Measurements from ENCODE around the gene USP47.
A peak's percentile ranks its signal among the peaks of the same experiment; 100 is the strongest.

USP47 gene

GRCh38 chr11:11806586-11806985 is 35.2 kb upstream of the USP47 start:
- no peaks in the 10 kb centered on the region for H3K36me3 Mint-ChIP-seq (ENCODE audit: low read depth)
- H3K9me3 Mint-ChIP-seq = peaks cover 6% of the 10 kb centered on the region
- TF ChIP-seq CTCF (IDR thresholded peaks at IDR 0.05; ENCODE audit: unreplicated experiment in 3 of 3) = no peak
- H3K27ac Mint-ChIP-seq = peak overlapping the region in 2 of 3 experiments; percentile 50 to 87
- H3K4me3 Mint-ChIP-seq = no peak overlapping the region
- H3K27me3 Mint-ChIP-seq (ENCODE audit: low read depth) = peaks cover 9% of the 10 kb centered on the region
- peaks cover 38% of the 10 kb centered on the region for H3K4me1 Mint-ChIP-seq

GRCh38 chr11:11807811-11808782 is 33.7 kb upstream of the USP47 start:
- Mint-ChIP-seq H3K27me3 (ENCODE audit: low read depth) (peaks cover 4% of the 10 kb centered on the region), H3K36me3 (ENCODE audit: low read depth) (no peaks in the 10 kb centered on the region), H3K4me3 (no peak overlapping the region), H3K9me3 (peaks cover 6% of the 10 kb centered on the region), H3K4me1 (peaks cover 38% of the 10 kb centered on the region), H3K27ac (peak overlapping the region in 1 of 3 experiments; percentile 55)
- no peak for TF ChIP-seq CTCF (IDR thresholded peaks at IDR 0.05; ENCODE audit: unreplicated experiment in 3 of 3)

GRCh38 chr11:11808992-11809615 is 32.7 kb upstream of the USP47 start:
- H3K4me1 Mint-ChIP-seq = peaks cover 43% of the 10 kb centered on the region
- H3K9me3 Mint-ChIP-seq = peaks cover 6% of the 10 kb centered on the region
- no peak for TF ChIP-seq CTCF (IDR thresholded peaks at IDR 0.05; ENCODE audit: unreplicated experiment in 3 of 3)
- peak overlapping the region; percentile 55 to 69 (median 56) for H3K27ac Mint-ChIP-seq
- H3K27me3 Mint-ChIP-seq (ENCODE audit: low read depth) = peaks cover 4% of the 10 kb centered on the region
- no peaks in the 10 kb centered on the region for H3K36me3 Mint-ChIP-seq (ENCODE audit: low read depth)
- H3K4me3 Mint-ChIP-seq = no peak overlapping the region

- Mint-ChIP-seq H3K36me3 (ENCODE audit: low read depth) (no peaks in the 10 kb centered on the region), H3K4me1 (peaks cover 43% of the 10 kb centered on the region), H3K9me3 (peaks cover 6% of the 10 kb centered on the region), H3K27ac (no peak overlapping the region), H3K4me3 (no peak overlapping the region), H3K27me3 (ENCODE audit: low read depth) (peaks cover 4% of the 10 kb centered on the region)
- no peak for TF ChIP-seq CTCF (IDR thresholded peaks at IDR 0.05; ENCODE audit: unreplicated experiment in 3 of 3)
Measured at GRCh38 chr11:11810764-11811726, 30.7 kb upstream of the USP47 start.

- Mint-ChIP-seq H3K27ac (peak overlapping the region; percentile 59 to 92 (median 77)), H3K4me3 (no peak overlapping the region), H3K9me3 (no peaks in the 10 kb centered on the region), H3K36me3 (ENCODE audit: low read depth) (no peaks in the 10 kb centered on the region), H3K27me3 (ENCODE audit: low read depth) (peaks cover 9% of the 10 kb centered on the region), H3K4me1 (peaks cover 22% of the 10 kb centered on the region)
- TF ChIP-seq CTCF (IDR thresholded peaks at IDR 0.05; ENCODE audit: unreplicated experiment in 3 of 3) = no peak
Measured at GRCh38 chr11:11813288-11813962, 28.3 kb upstream of the USP47 start.
